Osteocyte (in vitro differentiated cells): ENCODE data around the gene CDK3. TPM values are rescaled to one million over a fixed set of nuclear protein-coding genes. Genes with fewer than 3 reads are reported as not detected.

ENCODE experiments used
- DNase-seq: peaks from one replicate; pipeline ENCODE4 v3.0.0; 2021; ENCODE audit warnings: mixed read lengths; ENCODE audit not compliant: unreplicated experiment; ENCODE audit errors: extremely low spot score
- H3K27ac Mint-ChIP-seq: one replicate; pipeline ENCODE4 v1.8.0; 2021; ENCODE audit warnings: mild to moderate bottlenecking, mixed read lengths; ENCODE audit not compliant: unreplicated experiment
- H3K27me3 Mint-ChIP-seq: one replicate; pipeline ENCODE4 v1.8.0; 2021; ENCODE audit warnings: mixed read lengths; ENCODE audit not compliant: unreplicated experiment
- H3K36me3 Mint-ChIP-seq: one replicate; pipeline ENCODE4 v1.8.0; 2021; ENCODE audit warnings: mixed read lengths; ENCODE audit not compliant: unreplicated experiment
- H3K4me1 Mint-ChIP-seq: one replicate; pipeline ENCODE4 v1.8.0; 2021; ENCODE audit warnings: mixed read lengths; ENCODE audit not compliant: unreplicated experiment
- H3K4me3 Mint-ChIP-seq: one replicate; pipeline ENCODE4 v1.8.0; 2021; ENCODE audit warnings: mild to moderate bottlenecking, moderate library complexity, mixed read lengths; ENCODE audit not compliant: unreplicated experiment
- H3K9me3 Mint-ChIP-seq: one replicate; pipeline ENCODE4 v1.8.0; 2021; ENCODE audit warnings: mixed read lengths; ENCODE audit not compliant: unreplicated experiment
- CTCF ChIP-seq: fragments of 200-600 bp; sonication (generic); IDR thresholded peaks from 2 replicates; pipeline ENCODE4 v1.5.0; 2021; ENCODE audit warnings: antibody characterized with exemption, mild to moderate bottlenecking, moderate library complexity
- total RNA-seq: library from RNA; stranded (reverse); gene quantifications from 2 replicates; pipeline ENCODE4 v1.2.1, GENCODE V29; 2021

The CDK3 gene
- total RNA-seq, 1 donor from 2014 or later, result 8.3 TPM

GRCh38 chr17:76022285-76022684 lies 21.6 kb downstream of the CDK3 start:
- H3K27me3 Mint-ChIP-seq, result no peaks in the 10 kb centered on the region
- no peak for DNase-seq
- no peak for TF ChIP-seq CTCF
- no peaks in the 10 kb centered on the region for H3K36me3 Mint-ChIP-seq
- no peak overlapping the region for H3K27ac Mint-ChIP-seq
- no peak overlapping the region for H3K4me3 Mint-ChIP-seq
- no peaks in the 10 kb centered on the region for H3K4me1 Mint-ChIP-seq
- H3K9me3 Mint-ChIP-seq, result no peaks in the 10 kb centered on the region

GRCh38 chr17:76022973-76023899 lies 22.6 kb downstream of the CDK3 start:
- H3K27me3 Mint-ChIP-seq, result no peaks in the 10 kb centered on the region
- no peak for DNase-seq
- H3K4me3 Mint-ChIP-seq, result no peak overlapping the region
- H3K36me3 Mint-ChIP-seq, result no peaks in the 10 kb centered on the region
- H3K27ac Mint-ChIP-seq, result no peak overlapping the region
- H3K4me1 Mint-ChIP-seq, result no peaks in the 10 kb centered on the region
- no peaks in the 10 kb centered on the region for H3K9me3 Mint-ChIP-seq
- no peak for TF ChIP-seq CTCF

- H3K27ac Mint-ChIP-seq, result no peak overlapping the region
- no peak overlapping the region for H3K4me3 Mint-ChIP-seq
- TF ChIP-seq CTCF, result no peak
- no peaks in the 10 kb centered on the region for H3K4me1 Mint-ChIP-seq
- H3K36me3 Mint-ChIP-seq, result no peaks in the 10 kb centered on the region
- DNase-seq, result no peak
- H3K27me3 Mint-ChIP-seq, result no peaks in the 10 kb centered on the region
- no peaks in the 10 kb centered on the region for H3K9me3 Mint-ChIP-seq
Measured at GRCh38 chr17:76023900-76024237, 23.2 kb downstream of the CDK3 start.

GRCh38 chr17:76024353-76024752 lies 23.7 kb downstream of the CDK3 start:
- no peak for DNase-seq
- Mint-ChIP-seq H3K4me1 (peaks cover 4% of the 10 kb centered on the region), H3K27me3 (no peaks in the 10 kb centered on the region), H3K9me3 (no peaks in the 10 kb centered on the region), H3K27ac (no peak overlapping the region), H3K4me3 (no peak overlapping the region), H3K36me3 (no peaks in the 10 kb centered on the region)
- no peak for TF ChIP-seq CTCF

GRCh38 chr17:76025294-76025693 lies 24.6 kb downstream of the CDK3 start:
- Mint-ChIP-seq H3K27me3 (no peaks in the 10 kb centered on the region), H3K4me3 (no peak overlapping the region), H3K27ac (no peak overlapping the region), H3K9me3 (no peaks in the 10 kb centered on the region), H3K4me1 (peaks cover 12% of the 10 kb centered on the region), H3K36me3 (no peaks in the 10 kb centered on the region)
- no peak for DNase-seq
- no peak for TF ChIP-seq CTCF
